Esophagus squamous epithelium (tissue), 5 donors: ENCODE measurements around the gene MTURN. TPM values are rescaled to one million over a fixed set of nuclear protein-coding genes. Genes with fewer than 3 reads are reported as not detected.

ENCODE experiments used
- DNase-seq: peaks from one replicate; lab custom pipeline; 2025; lab: John Stamatoyannopoulos, UW
- H3K27ac ChIP-seq, 4 donors: fragments of 200-600 bp; sonication (generic); one replicate each; pipeline ENCODE4 v1.5.1; 2016 to 2019; ENCODE audit warnings: mild to moderate bottlenecking in 1 of 4
- H3K27me3 ChIP-seq, 4 donors: fragments of 200-600 bp; sonication (generic); 1 replicate in 3 of 4; 2 replicates in 1 of 4; pipeline versions ENCODE4 v1.5.1 to v1.6.0; 2017 to 2021; ENCODE audit warnings: antibody characterized with exemption in 1 of 4
- H3K36me3 ChIP-seq, 3 donors: fragments of 200-600 bp; sonication (generic); one replicate each; pipeline ENCODE4 v1.5.1; 2016 to 2019
- H3K4me1 ChIP-seq, 3 donors: fragments of 200-600 bp; sonication (generic); one replicate each; pipeline ENCODE4 v1.5.1; 2017 to 2019
- H3K4me3 ChIP-seq, 4 donors: fragments of 200-600 bp; sonication (generic); 1 replicate in 3 of 4; 2 replicates in 1 of 4; pipeline ENCODE4 v1.5.1; 2016 to 2019; ENCODE audit warnings: mild to moderate bottlenecking in 2 of 4, moderate library complexity in 1 of 4
- H3K9me3 ChIP-seq, 3 donors: fragments of 200-600 bp; sonication (generic); one replicate each; pipeline ENCODE4 v1.5.1; 2016 to 2019
- CTCF ChIP-seq, 6 experiments: fragments of 450-650 bp in 4 of 6; fragments of 200-600 bp in 2 of 6; sonication (generic) in 2 of 6; IDR thresholded peaks; one replicate each; pipeline ENCODE4 v1.5.1; 2016 to 2019; ENCODE audit warnings: antibody characterized with exemption in 6 of 6, mild to moderate bottlenecking in 4 of 6, moderate library complexity in 4 of 6
- POLR2A ChIP-seq, 4 donors: fragments of 450-650 bp; IDR thresholded peaks; one replicate each; pipeline ENCODE4 v1.6.1; 2017; ENCODE audit warnings: antibody characterized with exemption in 4 of 4, mild to moderate bottlenecking in 4 of 4, moderate library complexity in 3 of 4
- WGBS, 2 donors: methylation state at CpG; one replicate each; pipeline ENCODE4 v1.1.5; 2018; 5-methylcytosine and 5-hydroxymethylcytosine counted together
- intact Hi-C: fragments of 100-400 bp; cut with DNase I; formaldehyde crosslinking; loops from one replicate; pipeline ENCODE4 v1.15.0; 2022
- total RNA-seq, 4 donors: library from RNA; depleted of rRNA; stranded (reverse); fragments of >200 nt; gene quantifications; one replicate each; pipeline ENCODE4 v1.1.0, GENCODE V29; 2016
- donor health status: DM: yes; HTN: yes; CAD: no.

Gene MTURN
- total RNA-seq, 4 donors from 2014 or later = 10.4 to 88.9 (median 18.6) TPM

GRCh38 chr7:30164567-30164966 is 29.8 kb downstream of the MTURN start:
- no peak for DNase-seq
- Histone ChIP-seq H3K9me3 (no peaks in the 10 kb centered on the region), H3K27ac (peak overlapping the region in 2 of 4 donors; percentile 65 to 73), H3K27me3 (no peaks in the 10 kb centered on the region), H3K4me3 (no peak overlapping the region), H3K36me3 (peaks cover 0 to 10% (median 0%) of the 10 kb centered on the region in 3 donors), H3K4me1 (peaks cover 15 to 81% (median 40%) of the 10 kb centered on the region in 3 donors)
- WGBS, 2 donors = 58 to 63% methylated on average over 5 to 6 of the region's 6 CpGs
- intact Hi-C loops = loop anchor here (10.0 kb wide), 1 partner anchor 400 kb away; no protein-coding TSS in a partner anchor
- peak; percentile 33 to 77 (median 56) for TF ChIP-seq CTCF (IDR thresholded peaks at IDR 0.05)
- TF ChIP-seq POLR2A (IDR thresholded peaks at IDR 0.05) = no peak

GRCh38 chr7:30165590-30165989 is 30.8 kb downstream of the MTURN start:
- DNase-seq = no peak
- Histone ChIP-seq H3K27me3 (no peaks in the 10 kb centered on the region), H3K4me3 (no peak overlapping the region), H3K36me3 (peaks cover 0 to 7% (median 0%) of the 10 kb centered on the region in 3 donors), H3K9me3 (no peaks in the 10 kb centered on the region), H3K27ac (peak overlapping the region; percentile 53 to 73 (median 68)), H3K4me1 (peaks cover 16 to 84% (median 43%) of the 10 kb centered on the region in 3 donors)
- WGBS, 2 donors = 29 to 45% methylated on average over 3 of the region's 3 CpGs
- intact Hi-C loops = loop anchor here (10.0 kb wide), 1 partner anchor 399 kb away; no protein-coding TSS in a partner anchor
- TF ChIP-seq POLR2A (IDR thresholded peaks at IDR 0.05) (no peak), CTCF (IDR thresholded peaks at IDR 0.05) (no peak)

GRCh38 chr7:30166155-30166840 is 31.5 kb downstream of the MTURN start:
- no peak for DNase-seq
- H3K27ac ChIP-seq = peak overlapping the region; percentile 53 to 73 (median 68)
- H3K4me3 ChIP-seq = no peak overlapping the region
- H3K27me3 ChIP-seq = no peaks in the 10 kb centered on the region
- 51 to 68% methylated on average over 10 to 12 of the region's 12 CpGs for WGBS, 2 donors
- no peaks in the 10 kb centered on the region for H3K9me3 ChIP-seq
- TF ChIP-seq POLR2A (IDR thresholded peaks at IDR 0.05) (no peak), CTCF (IDR thresholded peaks at IDR 0.05) (peak in 1 of 6 experiments; percentile 14)
- H3K4me1 ChIP-seq = peaks cover 16 to 91% (median 45%) of the 10 kb centered on the region in 3 donors
- intact Hi-C loops = loop anchor here (10.0 kb wide), 1 partner anchor 399 kb away; no protein-coding TSS in a partner anchor
- H3K36me3 ChIP-seq = peaks cover 0 to 3% (median 0%) of the 10 kb centered on the region in 3 donors

- no peaks in the 10 kb centered on the region for H3K36me3 ChIP-seq
- H3K27me3 ChIP-seq = no peaks in the 10 kb centered on the region
- H3K4me1 ChIP-seq = peaks cover 17 to 97% (median 47%) of the 10 kb centered on the region in 3 donors
- no peak overlapping the region for H3K4me3 ChIP-seq
- no peaks in the 10 kb centered on the region for H3K9me3 ChIP-seq
- WGBS, 2 donors = 30 to 74% methylated on average over 5 of the region's 5 CpGs
- intact Hi-C loops = loop anchor here (10.0 kb wide), 1 partner anchor 398 kb away; no protein-coding TSS in a partner anchor
- DNase-seq = no peak
- H3K27ac ChIP-seq = peak overlapping the region in 3 of 4 donors; percentile 53 to 73 (median 65)
- TF ChIP-seq POLR2A (IDR thresholded peaks at IDR 0.05) = no peak
- TF ChIP-seq CTCF (IDR thresholded peaks at IDR 0.05) = no peak
Measured at GRCh38 chr7:30166841-30167235, 32.1 kb downstream of the MTURN start.

- H3K27ac ChIP-seq = no peak overlapping the region
- H3K4me3 ChIP-seq = no peak overlapping the region
- no peak for DNase-seq
- intact Hi-C loops = loop anchor here (10.0 kb wide), 1 partner anchor 397 kb away; no protein-coding TSS in a partner anchor
- no peaks in the 10 kb centered on the region for H3K36me3 ChIP-seq
- H3K9me3 ChIP-seq = no peaks in the 10 kb centered on the region
- 80 to 84% methylated on average over 5 to 6 of the region's 6 CpGs for WGBS, 2 donors
- H3K4me1 ChIP-seq = peaks cover 22 to 99% (median 54%) of the 10 kb centered on the region in 3 donors
- no peaks in the 10 kb centered on the region for H3K27me3 ChIP-seq
- TF ChIP-seq CTCF (IDR thresholded peaks at IDR 0.05) (no peak), POLR2A (IDR thresholded peaks at IDR 0.05) (no peak)
Measured at GRCh38 chr7:30167901-30168300, 33.1 kb downstream of the MTURN start.
